ENCODE measurements around the gene TMEM178B. TPM values are rescaled to one million over a fixed set of nuclear protein-coding genes. Genes with fewer than 3 reads are reported as not detected.

Gene TMEM178B
- total RNA-seq, 4 donors from 2014 or later = 0.42 to 2.5 (median 0.92) TPM

GRCh38 chr7:141242568-141242967 lies 168.7 kb downstream of the TMEM178B start:
- Histone ChIP-seq H3K36me3 (no peaks in the 10 kb centered on the region), H3K27me3 (no peaks in the 10 kb centered on the region), H3K9me3 (no peaks in the 10 kb centered on the region), H3K4me1 (no peaks in the 10 kb centered on the region), H3K27ac (replicated peaks in 1 of 4) (no peak overlapping the region), H3K4me3 (no peak overlapping the region)
- WGBS = 80% methylated on average over 5 of the region's 5 CpGs
- DNase-seq (ENCODE audit: extremely low spot score) = no peak
- intact Hi-C loops (cut with DNase I) = no loop called here
- no peak for TF ChIP-seq EP300 (IDR thresholded peaks at IDR 0.05)

DNA sequence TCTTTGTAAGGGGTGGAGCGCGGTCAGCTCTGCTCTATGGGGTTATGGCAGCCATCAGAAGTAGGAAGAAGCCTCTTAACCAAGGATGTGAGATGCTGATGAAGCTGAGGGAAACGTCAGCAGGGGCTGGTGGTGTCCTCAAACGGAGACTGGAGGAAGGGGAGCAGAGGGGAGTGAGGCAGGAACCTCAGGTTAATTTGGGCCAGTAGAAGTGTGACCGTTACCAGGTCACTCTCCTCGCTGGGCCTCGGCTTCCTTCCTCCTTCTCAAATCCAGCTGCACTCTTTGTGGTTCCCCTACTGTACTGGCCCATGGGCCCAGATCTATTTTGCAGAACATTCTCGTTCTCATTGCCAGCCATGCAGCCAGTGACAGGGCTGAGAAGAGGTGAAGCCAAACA lies 169.5 kb downstream of the TMEM178B start:
- no peak overlapping the region for H3K27ac ChIP-seq (replicated peaks in 1 of 4)
- no peak for DNase-seq (ENCODE audit: extremely low spot score)
- 78% methylated on average over 8 of the region's 8 CpGs for WGBS
- no peak overlapping the region for H3K4me3 ChIP-seq
- TF ChIP-seq, protein P1, sequence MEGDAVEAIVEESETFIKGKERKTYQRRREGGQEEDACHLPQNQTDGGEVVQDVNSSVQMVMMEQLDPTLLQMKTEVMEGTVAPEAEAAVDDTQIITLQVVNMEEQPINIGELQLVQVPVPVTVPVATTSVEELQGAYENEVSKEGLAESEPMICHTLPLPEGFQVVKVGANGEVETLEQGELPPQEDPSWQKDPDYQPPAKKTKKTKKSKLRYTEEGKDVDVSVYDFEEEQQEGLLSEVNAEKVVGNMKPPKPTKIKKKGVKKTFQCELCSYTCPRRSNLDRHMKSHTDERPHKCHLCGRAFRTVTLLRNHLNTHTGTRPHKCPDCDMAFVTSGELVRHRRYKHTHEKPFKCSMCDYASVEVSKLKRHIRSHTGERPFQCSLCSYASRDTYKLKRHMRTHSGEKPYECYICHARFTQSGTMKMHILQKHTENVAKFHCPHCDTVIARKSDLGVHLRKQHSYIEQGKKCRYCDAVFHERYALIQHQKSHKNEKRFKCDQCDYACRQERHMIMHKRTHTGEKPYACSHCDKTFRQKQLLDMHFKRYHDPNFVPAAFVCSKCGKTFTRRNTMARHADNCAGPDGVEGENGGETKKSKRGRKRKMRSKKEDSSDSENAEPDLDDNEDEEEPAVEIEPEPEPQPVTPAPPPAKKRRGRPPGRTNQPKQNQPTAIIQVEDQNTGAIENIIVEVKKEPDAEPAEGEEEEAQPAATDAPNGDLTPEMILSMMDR (IDR thresholded peaks at IDR 0.05) = no peak
- TF ChIP-seq POLR2AphosphoS5 (IDR thresholded peaks at IDR 0.05) = no peak
- no peak for TF ChIP-seq POLR2A (IDR thresholded peaks at IDR 0.05; ENCODE audit: low read depth)
- intact Hi-C loops (cut with DNase I) = no loop called here
- no peaks in the 10 kb centered on the region for H3K27me3 ChIP-seq
- no peaks in the 10 kb centered on the region for H3K4me1 ChIP-seq
- no peaks in the 10 kb centered on the region for H3K9me3 ChIP-seq
- H3K36me3 ChIP-seq = no peaks in the 10 kb centered on the region

DNA sequence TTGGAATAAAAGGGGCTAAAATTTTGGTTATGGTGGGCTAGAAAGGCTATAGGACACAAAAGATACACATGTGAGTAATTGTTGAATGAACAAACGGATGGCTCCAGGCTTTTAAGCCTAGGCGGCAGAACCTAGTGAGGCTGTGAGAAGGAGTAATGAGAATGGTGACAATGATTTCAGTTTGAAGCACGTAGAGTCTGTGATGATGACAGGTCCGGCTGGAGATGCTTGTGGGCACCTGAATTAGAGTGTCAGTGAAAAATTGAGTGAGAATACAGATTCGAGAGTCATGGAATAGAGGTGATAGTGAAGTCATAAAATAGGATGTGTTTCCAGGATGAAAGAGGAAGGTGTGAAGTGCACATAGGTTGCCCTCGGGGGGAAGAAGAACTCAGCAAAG lies 170.6 kb downstream of the TMEM178B start:
- no peaks in the 10 kb centered on the region for H3K36me3 ChIP-seq
- no peak for DNase-seq (ENCODE audit: extremely low spot score)
- intact Hi-C loops (cut with DNase I) = no loop called here
- WGBS = 73% methylated on average over 6 of the region's 6 CpGs
- H3K27me3 ChIP-seq = no peaks in the 10 kb centered on the region
- TF ChIP-seq, protein P1 (IDR thresholded peaks at IDR 0.05) = no peak
- TF ChIP-seq POLR2A (IDR thresholded peaks at IDR 0.05; ENCODE audit: low read depth) (no peak), EP300 (IDR thresholded peaks at IDR 0.05) (no peak), POLR2AphosphoS5 (IDR thresholded peaks at IDR 0.05) (no peak)
- no peaks in the 10 kb centered on the region for H3K9me3 ChIP-seq
- no peak overlapping the region for H3K27ac ChIP-seq (replicated peaks in 1 of 4)
- H3K4me3 ChIP-seq = no peak overlapping the region
- H3K4me1 ChIP-seq = no peaks in the 10 kb centered on the region

DNA sequence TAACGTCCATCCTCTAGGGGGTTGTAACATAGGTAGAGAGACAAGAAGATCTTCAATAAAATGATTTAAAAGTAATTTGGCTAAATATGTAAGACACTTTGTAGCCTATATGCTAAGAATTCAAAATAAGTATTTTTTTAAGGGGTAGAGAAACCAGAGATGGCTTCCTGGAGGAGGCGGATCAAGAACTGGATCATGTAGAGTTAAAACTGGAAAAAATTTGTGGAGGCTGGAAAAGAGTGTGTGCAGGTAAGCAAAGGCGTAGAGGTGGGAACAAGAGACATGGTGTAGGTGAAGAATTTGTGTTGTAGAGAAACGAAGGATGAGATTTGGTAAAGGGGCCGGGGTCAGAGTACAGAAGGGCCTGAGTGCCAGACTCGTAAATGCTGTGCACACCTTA lies 172.6 kb downstream of the TMEM178B start:
- 82% methylated on average over 6 of the region's 6 CpGs for WGBS
- TF ChIP-seq, protein P1 (IDR thresholded peaks at IDR 0.05) = no peak
- no peak for TF ChIP-seq EP300 (IDR thresholded peaks at IDR 0.05)
- TF ChIP-seq POLR2AphosphoS5 (IDR thresholded peaks at IDR 0.05) = no peak
- no peak for TF ChIP-seq POLR2A (IDR thresholded peaks at IDR 0.05; ENCODE audit: low read depth)
- H3K4me1 ChIP-seq = no peaks in the 10 kb centered on the region
- no peaks in the 10 kb centered on the region for H3K9me3 ChIP-seq
- intact Hi-C loops (cut with DNase I) = no loop called here
- no peak for DNase-seq (ENCODE audit: extremely low spot score)
- H3K27me3 ChIP-seq = no peaks in the 10 kb centered on the region
- H3K27ac ChIP-seq (replicated peaks in 1 of 4) = no peak overlapping the region
- H3K4me3 ChIP-seq = no peak overlapping the region
- no peaks in the 10 kb centered on the region for H3K36me3 ChIP-seq

GRCh38 chr7:141251180-141251579 lies 177.3 kb downstream of the TMEM178B start:
- Histone ChIP-seq H3K36me3 (no peaks in the 10 kb centered on the region), H3K4me3 (no peak overlapping the region), H3K9me3 (no peaks in the 10 kb centered on the region), H3K27me3 (no peaks in the 10 kb centered on the region), H3K4me1 (no peaks in the 10 kb centered on the region), H3K27ac (replicated peaks in 1 of 4) (no peak overlapping the region)
- 73% methylated on average over 1 of the region's 1 CpG for WGBS
- TF ChIP-seq POLR2AphosphoS5 (IDR thresholded peaks at IDR 0.05) = no peak
- TF ChIP-seq, protein P1 (IDR thresholded peaks at IDR 0.05) = no peak
- no peak for TF ChIP-seq POLR2A (IDR thresholded peaks at IDR 0.05; ENCODE audit: low read depth)
- no peak for TF ChIP-seq EP300 (IDR thresholded peaks at IDR 0.05)
- no peak for DNase-seq (ENCODE audit: extremely low spot score)
- intact Hi-C loops (cut with DNase I) = no loop called here

Measured in esophagus muscularis mucosa (tissue), 4 donors.